CD4-positive, CD25-positive, alpha-beta regulatory T cell (primary cell): ENCODE results near the gene ZHX3. TPM values are rescaled to one million over a fixed set of nuclear protein-coding genes. Genes with fewer than 3 reads are reported as not detected.

Source experiments
- ATAC-seq, 2 donors: fragments of 150-1000 bp; cut with Tn5 transposase; one replicate each; pipeline ENCODE4 v1.10.0; 2021; ENCODE audit warnings: low read depth in 2 of 2, moderate number of reproducible peaks in 2 of 2, moderate library complexity in 1 of 2
- DNase-seq, 3 donors: peaks; one replicate each; pipeline versions ENCODE4 v3.0.0 to v3.0.0-alpha.2; 2012 to 2022; ENCODE audit warnings: mixed read lengths in 1 of 3
- H3K27ac ChIP-seq: one replicate; pipeline ENCODE4 v1.7.0; 2013; ENCODE audit warnings: mild to moderate bottlenecking, low read length; ENCODE audit not compliant: insufficient read depth, poor library complexity, severe bottlenecking
- H3K27me3 ChIP-seq: one replicate; pipeline ENCODE4 v1.7.0; 2013; ENCODE audit warnings: low read length; ENCODE audit not compliant: control insufficient read depth, insufficient read depth
- H3K36me3 ChIP-seq: one replicate; pipeline ENCODE4 v1.7.0; 2013; ENCODE audit warnings: mild to moderate bottlenecking, low read length, moderate library complexity; ENCODE audit not compliant: control insufficient read depth, insufficient read depth
- H3K4me1 ChIP-seq: 2 replicates; pipeline ENCODE4 v1.7.0; 2013; ENCODE audit warnings: mild to moderate bottlenecking, low read length; ENCODE audit not compliant: insufficient read depth, control insufficient read depth, poor library complexity, severe bottlenecking
- H3K4me3 ChIP-seq: one replicate; pipeline ENCODE4 v1.7.0; 2013; ENCODE audit warnings: low read depth, mild to moderate bottlenecking, low read length, moderate library complexity
- H3K9me3 ChIP-seq, 2 experiments: 1 replicate in 1 of 2; 2 replicates in 1 of 2; pipeline ENCODE4 v1.7.0; 2013; ENCODE audit warnings: low read length in 2 of 2, mild to moderate bottlenecking in 1 of 2, moderate library complexity in 1 of 2; ENCODE audit not compliant: control insufficient read depth in 2 of 2
- H3K27ac Mint-ChIP-seq, 3 donors: one replicate each; pipeline ENCODE4 v1.8.0; 2020 to 2022; ENCODE audit warnings: mild to moderate bottlenecking in 3 of 3, mixed read lengths in 3 of 3, moderate library complexity in 2 of 3
- H3K27me3 Mint-ChIP-seq: one replicate; pipeline ENCODE4 v1.8.0; 2022; ENCODE audit warnings: mild to moderate bottlenecking, mixed read lengths
- H3K36me3 Mint-ChIP-seq: one replicate; pipeline ENCODE4 v1.8.0; 2020; ENCODE audit warnings: mixed read lengths
- H3K4me1 Mint-ChIP-seq, 4 donors: one replicate each; pipeline ENCODE4 v1.8.0; 2020 to 2022; ENCODE audit warnings: mixed read lengths in 4 of 4, mild to moderate bottlenecking in 1 of 4
- H3K4me3 Mint-ChIP-seq, 4 donors: one replicate each; pipeline ENCODE4 v1.8.0; 2020 to 2022; ENCODE audit warnings: mild to moderate bottlenecking in 4 of 4, mixed read lengths in 4 of 4, moderate library complexity in 3 of 4
- H3K9me3 Mint-ChIP-seq, 7 donors: one replicate each; pipeline ENCODE4 v1.8.0; 2020 to 2022; ENCODE audit warnings: mixed read lengths in 7 of 7, mild to moderate bottlenecking in 3 of 7, moderate library complexity in 2 of 7
- polyA plus RNA-seq, 4 donors: library from polyadenylated mRNA; unstranded; fragments of 300-500 nt; fragmentation: Illumina TruSeq; gene quantifications; one replicate each; pipeline ENCODE4 v1.2.3, GENCODE V29; 2021
- total RNA-seq: library from RNA; stranded (reverse); gene quantifications from one replicate; pipeline ENCODE4 v1.2.3, GENCODE V29; 2022

ZHX3 gene
- total and polyA plus RNA-seq, 5 donors from 2014 or later, result 0.42 to 8.8 (median 2.9) TPM

DNA sequence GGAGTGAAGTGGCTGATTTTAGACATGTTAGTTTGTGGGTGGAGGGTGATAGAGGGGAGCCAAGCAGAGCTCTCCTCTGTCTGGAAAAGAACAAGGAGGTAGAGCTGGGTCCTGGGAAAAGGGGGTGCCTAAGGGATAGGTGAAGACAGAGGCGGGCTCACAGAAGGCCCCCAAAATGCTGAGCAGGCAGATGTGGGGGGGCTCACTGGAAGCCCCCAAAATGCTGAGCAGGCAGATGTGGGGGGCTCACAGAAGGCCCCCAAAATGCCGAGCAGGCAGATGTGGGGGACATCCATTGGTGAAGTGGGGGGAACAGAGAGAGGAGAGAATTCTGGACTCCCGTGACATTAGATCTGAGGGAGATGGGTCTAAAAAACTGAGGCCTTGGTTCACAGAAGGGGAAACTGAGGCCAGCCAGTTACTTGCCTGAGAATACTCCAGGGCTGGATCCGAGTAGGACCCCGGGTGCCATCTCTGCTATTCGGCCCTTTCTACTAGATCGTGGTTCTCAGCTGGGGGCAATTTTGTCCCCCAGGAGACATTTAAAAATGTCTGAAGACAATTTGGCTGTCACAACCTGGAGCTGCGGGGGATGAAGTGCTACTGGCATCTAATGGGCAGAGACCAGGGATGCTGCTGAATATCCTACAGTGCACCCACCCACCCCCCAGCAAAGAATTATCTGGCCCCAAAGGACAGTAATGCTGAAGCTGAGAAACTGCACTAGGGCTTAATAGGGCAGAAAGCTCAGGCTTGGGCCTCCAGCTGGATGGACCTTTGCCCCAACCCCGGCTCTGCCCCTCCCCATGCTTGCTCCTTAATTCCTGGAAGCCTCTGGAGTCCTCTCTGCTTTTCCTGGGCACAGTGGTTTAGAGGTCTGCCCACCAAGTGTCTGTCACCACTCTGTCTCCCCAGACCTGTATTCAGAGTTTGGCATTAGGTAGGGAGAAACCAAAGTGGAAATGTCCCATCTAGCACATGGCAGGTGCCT lies 25.2 kb upstream of the ZHX3 start:
- DNase-seq, result no peak
- no peak overlapping the region for H3K4me3 Mint-ChIP-seq
- no peak overlapping the region for H3K4me3 ChIP-seq
- H3K27me3 Mint-ChIP-seq, result peaks cover 8% of the 10 kb centered on the region
- no peaks in the 10 kb centered on the region for H3K36me3 Mint-ChIP-seq
- peaks cover 1% of the 10 kb centered on the region for H3K27me3 ChIP-seq
- H3K9me3 ChIP-seq, result no peaks in the 10 kb centered on the region
- H3K4me1 Mint-ChIP-seq, result peaks cover 4 to 13% (median 7%) of the 10 kb centered on the region in 4 donors
- H3K4me1 ChIP-seq, result peaks cover 11% of the 10 kb centered on the region
- peak overlapping the region in 2 of 3 donors; percentile 48 to 76 for H3K27ac Mint-ChIP-seq
- no peak overlapping the region for H3K27ac ChIP-seq
- no peaks in the 10 kb centered on the region for H3K9me3 Mint-ChIP-seq
- H3K36me3 ChIP-seq, result no peaks in the 10 kb centered on the region
- no peak for ATAC-seq

DNA sequence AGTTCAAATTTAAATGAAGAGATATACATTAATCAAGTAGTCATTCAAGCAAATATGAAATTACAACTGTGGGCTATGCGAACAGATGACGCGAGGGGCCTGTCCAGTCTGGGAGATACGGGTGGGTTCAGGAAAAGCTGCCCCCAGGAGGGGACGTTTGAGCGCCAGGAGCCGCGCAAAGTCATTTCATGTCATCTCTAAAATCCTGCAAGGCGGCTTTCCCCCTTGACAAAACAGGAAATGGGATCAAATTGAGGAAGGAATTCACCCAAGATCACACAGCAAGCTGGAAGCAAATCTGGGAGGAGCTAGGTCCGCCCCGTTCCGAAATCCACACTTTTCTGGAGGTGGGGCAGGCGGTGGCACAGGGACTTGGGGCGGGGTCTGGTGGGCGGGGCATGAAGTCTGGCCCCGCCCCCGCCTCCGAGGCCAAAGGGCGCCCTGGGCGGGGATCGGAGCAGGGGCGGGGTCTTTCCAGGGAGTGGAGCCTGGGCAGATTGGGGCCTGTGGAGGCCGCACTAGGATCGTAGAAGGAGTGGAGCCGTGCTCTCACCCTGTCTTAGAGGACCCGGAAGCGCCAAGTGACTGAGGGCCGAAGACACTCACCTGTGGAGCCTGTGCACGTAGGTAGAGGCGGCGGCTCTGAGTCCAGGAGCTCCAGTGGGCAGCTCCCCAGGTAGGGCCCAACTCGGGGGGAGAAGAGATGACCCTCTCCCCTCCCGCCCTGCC lies 23.0 kb upstream of the ZHX3 start, which contains the start of gene LPIN3:
LPIN3 (plus strand) TSS at position 495 of the 729 bp plus-strand sequence. CDS start 4,983 bp downstream, outside the sequence.
- Mint-ChIP-seq H3K36me3 (no peaks in the 10 kb centered on the region), H3K9me3 (no peaks in the 10 kb centered on the region), H3K27ac (peak within 1 kb of the TSS in 2 of 3 donors; percentile 69 to 81), H3K27me3 (peaks cover 8% of the 10 kb centered on the region), H3K4me1 (peaks cover 4 to 13% (median 7%) of the 10 kb centered on the region in 4 donors), H3K4me3 (peak within 1 kb of the TSS; percentile 48 to 89 (median 82))
- DNase-seq (peak; percentile 23 to 53 (median 45)), ATAC-seq (peak; percentile 39 to 40)
- H3K27me3 ChIP-seq, result peaks cover 1% of the 10 kb centered on the region
- H3K36me3 ChIP-seq, result no peaks in the 10 kb centered on the region
- peaks cover 11% of the 10 kb centered on the region for H3K4me1 ChIP-seq
- H3K9me3 ChIP-seq, result no peaks in the 10 kb centered on the region
- H3K4me3 ChIP-seq, result peak within 1 kb of the TSS; percentile 47
- H3K27ac ChIP-seq, result no peak within 1 kb of the TSS

DNA sequence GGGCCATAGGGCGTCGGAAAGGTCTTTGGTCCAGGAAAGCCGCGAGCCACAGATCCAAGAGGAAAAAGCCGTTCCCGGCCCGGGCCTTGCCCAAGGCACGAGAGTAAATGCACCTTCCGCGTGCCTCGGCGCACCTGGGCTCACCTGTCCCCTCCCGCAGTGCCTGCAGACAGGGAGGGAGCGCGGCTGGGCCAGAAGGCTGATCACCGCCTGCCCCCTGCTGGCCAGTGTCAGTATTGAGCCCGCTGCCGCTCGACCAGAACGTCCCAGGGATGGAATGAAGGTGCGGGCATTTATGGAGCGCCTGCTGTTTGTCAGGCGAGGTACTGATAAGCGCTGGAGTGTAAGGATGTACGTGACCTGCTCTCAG lies 22.4 kb upstream of the ZHX3 start:
- peak; percentile 88 to 90 for ATAC-seq
- H3K27me3 Mint-ChIP-seq, result peaks cover 8% of the 10 kb centered on the region
- H3K27ac Mint-ChIP-seq, result peak overlapping the region in 2 of 3 donors; percentile 69 to 81
- Histone ChIP-seq H3K4me1 (peaks cover 11% of the 10 kb centered on the region), H3K4me3 (peak overlapping the region; percentile 47), H3K9me3 (no peaks in the 10 kb centered on the region), H3K27ac (no peak overlapping the region), H3K27me3 (peaks cover 1% of the 10 kb centered on the region), H3K36me3 (no peaks in the 10 kb centered on the region)
- DNase-seq, result peak; percentile 72 to 80 (median 77)
- H3K4me1 Mint-ChIP-seq, result peaks cover 4 to 13% (median 7%) of the 10 kb centered on the region in 4 donors
- no peaks in the 10 kb centered on the region for H3K9me3 Mint-ChIP-seq
- peak overlapping the region; percentile 48 to 89 (median 82) for H3K4me3 Mint-ChIP-seq
- no peaks in the 10 kb centered on the region for H3K36me3 Mint-ChIP-seq

DNA sequence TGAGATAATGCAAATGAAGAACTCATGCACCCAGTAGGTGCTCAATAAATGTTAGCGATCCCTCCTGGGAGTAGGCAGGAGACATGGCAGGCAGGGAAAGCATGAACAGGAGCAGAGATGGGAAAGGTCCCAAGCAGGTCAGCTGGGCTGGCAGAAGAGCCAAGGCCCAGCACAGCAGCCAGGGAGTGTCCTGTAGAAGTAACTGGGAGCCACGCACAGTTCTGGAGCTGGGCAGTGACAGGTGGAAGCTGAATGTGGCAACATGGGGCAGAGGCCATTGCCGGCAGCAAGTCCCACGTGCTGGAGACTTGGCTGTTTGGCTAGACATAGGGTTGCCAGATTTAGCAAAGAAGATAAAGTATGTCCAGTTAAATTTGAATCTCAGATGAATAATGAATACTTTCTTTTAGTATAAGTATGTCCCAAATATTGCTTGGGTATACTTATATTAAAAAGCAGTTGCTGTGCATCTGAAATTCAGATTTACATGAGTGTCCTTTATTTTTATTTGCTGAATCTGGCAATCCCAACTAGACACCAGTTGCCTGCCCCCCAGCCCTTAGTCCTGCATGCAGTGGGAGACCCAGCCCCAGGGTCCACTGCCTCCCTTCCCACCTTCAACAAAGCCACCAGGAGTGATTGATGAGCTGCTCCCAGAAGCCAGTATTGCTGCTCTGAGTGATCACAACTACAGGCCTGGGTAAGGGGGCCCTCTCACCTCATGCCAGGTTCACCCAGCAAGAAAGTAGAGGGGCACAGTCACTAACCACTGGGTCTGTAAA lies 19.4 kb upstream of the ZHX3 start:
- Histone ChIP-seq H3K27ac (no peak overlapping the region), H3K36me3 (no peaks in the 10 kb centered on the region), H3K4me1 (peaks cover 11% of the 10 kb centered on the region), H3K27me3 (peaks cover 1% of the 10 kb centered on the region), H3K4me3 (no peak overlapping the region), H3K9me3 (no peaks in the 10 kb centered on the region)
- Mint-ChIP-seq H3K27me3 (peaks cover 8% of the 10 kb centered on the region), H3K27ac (peak overlapping the region in 2 of 3 donors; percentile 16 to 74), H3K9me3 (no peaks in the 10 kb centered on the region), H3K4me1 (peaks cover 4 to 13% (median 7%) of the 10 kb centered on the region in 4 donors), H3K4me3 (peak overlapping the region in 1 of 4 donors; percentile 21), H3K36me3 (no peaks in the 10 kb centered on the region)
- ATAC-seq (no peak), DNase-seq (no peak)

DNA sequence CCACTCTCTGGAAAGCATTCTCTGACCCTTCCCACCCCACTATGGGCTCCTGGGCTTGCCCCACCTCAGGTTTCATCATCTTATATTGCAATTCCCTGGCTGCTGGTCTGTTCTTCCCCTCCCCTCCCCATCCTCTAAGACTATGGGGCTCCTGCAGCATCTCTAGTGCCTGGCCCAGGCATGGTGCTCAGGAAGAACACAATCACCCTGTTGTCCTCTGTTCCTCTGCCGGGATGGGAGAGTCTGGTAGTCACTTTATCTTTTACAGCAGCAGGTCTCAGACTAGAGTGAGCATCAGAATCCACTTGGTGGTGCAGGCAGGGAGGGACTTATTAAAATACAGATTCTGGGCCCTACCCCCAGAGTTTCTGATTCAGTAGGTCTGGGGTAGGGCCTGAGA lies 18.1 kb upstream of the ZHX3 start:
- H3K4me1 Mint-ChIP-seq, result peaks cover 4 to 12% (median 7%) of the 10 kb centered on the region in 4 donors

DNA sequence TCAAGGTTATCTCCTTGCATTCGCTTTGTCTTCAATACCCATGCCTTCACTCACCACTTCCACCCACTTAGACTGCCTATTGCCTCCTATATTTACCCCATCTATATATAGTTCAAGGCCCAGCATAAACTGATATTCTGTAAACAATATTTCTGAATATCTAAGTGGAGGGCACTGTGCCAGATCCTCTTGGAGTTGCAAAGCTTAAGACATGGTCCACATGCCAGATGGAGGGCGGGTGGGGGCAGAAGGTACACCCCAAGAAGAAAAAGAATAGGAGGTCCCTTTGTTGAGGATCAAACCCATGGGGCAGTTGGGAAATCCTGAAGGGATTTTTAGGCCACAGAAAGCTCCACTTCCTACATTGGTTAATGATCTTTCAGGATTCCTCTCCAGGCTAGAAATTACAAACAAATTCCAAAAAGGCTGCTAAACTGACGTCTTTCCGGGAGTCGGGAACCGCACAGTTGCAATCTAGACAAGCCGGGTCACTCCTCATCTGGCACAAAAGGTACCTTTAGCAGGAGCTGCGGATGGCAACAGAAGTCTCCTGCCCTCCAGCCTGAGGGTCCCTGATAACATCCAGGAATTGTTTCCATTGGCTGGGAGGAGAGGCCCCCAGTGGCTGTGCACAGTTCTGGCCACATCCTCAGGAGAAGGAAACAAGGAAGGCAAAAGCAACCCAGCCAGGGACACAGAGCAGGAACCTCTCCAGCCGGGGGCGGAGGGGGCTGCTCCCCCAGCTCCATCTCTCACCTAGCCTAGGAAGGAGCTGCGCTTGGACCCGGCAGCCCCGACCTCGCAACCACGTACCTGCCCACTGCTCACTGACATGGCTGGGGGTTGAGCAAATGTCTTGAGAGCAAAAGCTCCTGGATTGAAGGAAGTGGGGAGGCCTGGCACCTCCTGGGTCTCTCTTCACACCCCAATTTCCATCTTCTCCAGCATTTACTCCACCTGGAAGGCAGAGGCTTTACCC lies 17.2 kb upstream of the ZHX3 start:
- no peak overlapping the region for H3K4me3 Mint-ChIP-seq
- Histone ChIP-seq H3K4me1 (peaks cover 2% of the 10 kb centered on the region), H3K27me3 (peaks cover 1% of the 10 kb centered on the region), H3K36me3 (no peaks in the 10 kb centered on the region), H3K4me3 (no peak overlapping the region), H3K27ac (no peak overlapping the region), H3K9me3 (no peaks in the 10 kb centered on the region)
- H3K36me3 Mint-ChIP-seq, result no peaks in the 10 kb centered on the region
- DNase-seq (no peak), ATAC-seq (no peak)
- H3K27ac Mint-ChIP-seq, result peak overlapping the region in 1 of 3 donors; percentile 30
- H3K27me3 Mint-ChIP-seq, result peaks cover 5% of the 10 kb centered on the region
- H3K4me1 Mint-ChIP-seq, result peaks cover 0 to 9% (median 4%) of the 10 kb centered on the region in 4 donors
- no peaks in the 10 kb centered on the region for H3K9me3 Mint-ChIP-seq

More for the DNA sequence above, 18.1 kb upstream of the ZHX3 start:
- Histone ChIP-seq H3K4me1 (peaks cover 9% of the 10 kb centered on the region), H3K36me3 (no peaks in the 10 kb centered on the region), H3K27ac (no peak overlapping the region), H3K4me3 (no peak overlapping the region), H3K27me3 (peaks cover 1% of the 10 kb centered on the region), H3K9me3 (no peaks in the 10 kb centered on the region)
- H3K4me3 Mint-ChIP-seq, result no peak overlapping the region
- no peak for ATAC-seq
- no peak for DNase-seq
- H3K9me3 Mint-ChIP-seq, result no peaks in the 10 kb centered on the region
- H3K27me3 Mint-ChIP-seq, result peaks cover 8% of the 10 kb centered on the region
- H3K36me3 Mint-ChIP-seq, result no peaks in the 10 kb centered on the region
- H3K27ac Mint-ChIP-seq, result no peak overlapping the region
